Omental fat pad (tissue), 4 donors: ENCODE measurements around the gene MSGN1. TPM values are rescaled to one million over a fixed set of nuclear protein-coding genes. Genes with fewer than 3 reads are reported as not detected.

Experiments used
- ATAC-seq: fragments of 150-250 bp; one replicate; pipeline ENCODE4 v1.9.1; 2016; ENCODE audit warnings: mild to moderate bottlenecking, moderate library complexity; ENCODE audit not compliant: low FRiP score
- DNase-seq: peaks from one replicate; pipeline ENCODE4 v3.0.0-alpha.2; 2019; ENCODE audit warnings: low spot score
- total RNA-seq, 4 donors: library from RNA; depleted of rRNA; stranded (reverse); fragments of >200 nt; gene quantifications; one replicate each; pipeline ENCODE4 v1.1.0, GENCODE V29; 2016
- TF ChIP-seq, protein P1 (sequence below), 3 donors: fragments of 450-650 bp; IDR thresholded peaks; one replicate each; pipeline ENCODE4 v1.5.1; 2016 to 2017; ENCODE audit warnings: antibody characterized with exemption in 3 of 3, mild to moderate bottlenecking in 3 of 3, moderate library complexity in 2 of 3

Gene MSGN1
- total RNA-seq, 4 donors from 2014 or later, result not detected

DNA sequence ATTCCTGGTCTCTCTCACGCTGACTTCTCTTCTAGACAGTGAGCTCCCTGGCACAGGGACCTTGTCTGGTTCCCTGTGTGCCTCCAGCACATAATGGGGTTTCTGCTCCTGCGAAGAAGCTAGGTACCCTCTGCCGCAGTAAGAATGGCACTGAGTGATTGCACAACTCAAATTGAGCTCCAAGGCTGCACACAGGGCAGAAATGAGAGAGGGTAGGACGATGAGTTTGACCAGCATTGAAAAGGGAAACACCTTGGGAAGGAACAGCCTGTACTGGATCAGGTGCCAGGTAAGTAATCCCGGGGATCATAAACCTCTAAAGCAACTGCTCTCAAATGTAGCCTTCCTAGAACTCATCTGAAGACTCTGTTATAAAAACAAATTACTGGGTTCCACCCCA, 21.0 kb upstream of the MSGN1 start:
- ATAC-seq (no peak), DNase-seq (no peak)
- TF ChIP-seq, protein P1, sequence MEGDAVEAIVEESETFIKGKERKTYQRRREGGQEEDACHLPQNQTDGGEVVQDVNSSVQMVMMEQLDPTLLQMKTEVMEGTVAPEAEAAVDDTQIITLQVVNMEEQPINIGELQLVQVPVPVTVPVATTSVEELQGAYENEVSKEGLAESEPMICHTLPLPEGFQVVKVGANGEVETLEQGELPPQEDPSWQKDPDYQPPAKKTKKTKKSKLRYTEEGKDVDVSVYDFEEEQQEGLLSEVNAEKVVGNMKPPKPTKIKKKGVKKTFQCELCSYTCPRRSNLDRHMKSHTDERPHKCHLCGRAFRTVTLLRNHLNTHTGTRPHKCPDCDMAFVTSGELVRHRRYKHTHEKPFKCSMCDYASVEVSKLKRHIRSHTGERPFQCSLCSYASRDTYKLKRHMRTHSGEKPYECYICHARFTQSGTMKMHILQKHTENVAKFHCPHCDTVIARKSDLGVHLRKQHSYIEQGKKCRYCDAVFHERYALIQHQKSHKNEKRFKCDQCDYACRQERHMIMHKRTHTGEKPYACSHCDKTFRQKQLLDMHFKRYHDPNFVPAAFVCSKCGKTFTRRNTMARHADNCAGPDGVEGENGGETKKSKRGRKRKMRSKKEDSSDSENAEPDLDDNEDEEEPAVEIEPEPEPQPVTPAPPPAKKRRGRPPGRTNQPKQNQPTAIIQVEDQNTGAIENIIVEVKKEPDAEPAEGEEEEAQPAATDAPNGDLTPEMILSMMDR (IDR thresholded peaks at IDR 0.05), result no peak

- TF ChIP-seq, protein P1 (IDR thresholded peaks at IDR 0.05), result no peak
- ATAC-seq (no peak), DNase-seq (no peak)
These were observed 17.9 kb upstream of the MSGN1 start for GRCh38 chr2:17798338-17798737.

DNA sequence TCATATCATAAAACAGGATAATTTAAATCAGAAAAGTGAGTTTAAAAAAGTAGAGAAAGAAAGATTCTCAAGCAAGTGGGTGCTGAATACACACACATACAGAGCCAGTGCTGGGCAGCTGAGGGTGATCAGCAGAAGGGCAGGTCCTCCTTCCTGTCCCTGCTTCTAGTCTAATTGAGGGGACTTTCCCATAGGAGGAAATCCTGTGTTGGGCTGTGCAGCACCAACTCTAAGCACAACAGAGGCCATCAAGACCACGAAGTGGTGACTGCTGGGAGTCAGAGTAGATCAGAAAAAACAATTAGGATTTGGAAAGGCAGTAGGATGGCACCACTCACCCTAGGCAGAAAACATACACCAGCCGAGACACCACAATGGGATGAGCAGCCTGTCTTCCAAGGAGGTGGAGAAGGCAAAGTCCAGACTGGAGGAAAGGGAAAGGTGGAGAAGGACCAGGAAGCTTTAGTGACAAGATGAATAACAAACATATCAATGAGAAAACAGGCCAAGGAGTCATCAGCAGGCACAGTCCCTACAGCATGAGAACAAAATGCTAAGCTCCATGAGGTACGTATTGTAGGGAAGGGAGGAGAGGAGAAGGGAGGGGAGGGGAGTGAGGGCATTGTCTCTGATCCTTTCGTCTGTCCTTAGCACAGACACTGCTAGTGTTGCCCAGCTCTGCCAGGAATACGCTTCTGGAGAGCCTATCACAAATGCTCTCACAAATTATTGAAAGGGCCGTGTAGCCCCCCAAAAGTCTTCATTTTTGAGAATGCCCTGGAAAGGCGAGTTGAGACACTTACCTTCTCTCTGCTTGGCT, 16.7 kb upstream of the MSGN1 start:
- DNase-seq, result no peak
- no peak for ATAC-seq
- TF ChIP-seq, protein P1 (IDR thresholded peaks at IDR 0.05), result no peak

- DNase-seq (no peak), ATAC-seq (no peak)
- TF ChIP-seq, protein P1 (IDR thresholded peaks at IDR 0.05), result no peak
These were observed 16.0 kb upstream of the MSGN1 start for GRCh38 chr2:17800219-17800618.

DNA sequence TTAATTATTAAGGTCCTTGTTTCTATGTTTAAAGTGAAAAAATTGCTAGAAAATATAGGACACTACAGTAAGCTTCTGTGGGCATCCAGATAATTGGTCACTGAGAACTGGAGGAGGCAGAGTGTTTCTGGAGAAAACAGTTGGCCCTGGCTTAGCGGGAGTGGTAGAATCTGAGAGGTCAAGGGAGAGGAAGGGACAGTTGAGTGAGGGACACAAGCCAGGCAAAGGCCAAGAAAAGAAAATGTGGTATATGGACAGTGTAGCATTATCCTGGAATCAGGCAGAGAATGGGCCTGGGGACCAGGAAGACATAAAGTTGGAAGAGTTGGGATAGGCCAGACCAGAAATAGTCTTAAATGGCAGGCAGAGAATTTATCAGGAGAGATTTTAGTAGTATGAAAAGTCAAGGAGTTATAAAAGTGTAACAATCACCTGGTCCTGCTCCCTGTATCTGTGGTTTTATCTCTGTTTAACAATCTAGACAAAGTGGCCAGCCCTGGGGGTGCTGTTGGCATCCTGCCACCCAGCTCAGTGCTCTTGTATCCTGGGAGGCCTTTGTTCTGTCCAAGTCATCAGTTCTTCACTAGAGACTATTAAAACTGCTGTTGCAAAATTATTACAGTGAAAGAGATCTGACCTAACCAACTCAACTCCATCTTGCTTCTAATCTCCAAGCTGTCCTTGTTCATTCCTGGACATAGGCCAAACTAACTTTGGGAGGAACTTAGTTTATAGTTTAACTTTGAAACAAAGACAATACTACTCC, 15.4 kb upstream of the MSGN1 start:
- DNase-seq (no peak), ATAC-seq (no peak)
- TF ChIP-seq, protein P1 (IDR thresholded peaks at IDR 0.05), result no peak

DNA sequence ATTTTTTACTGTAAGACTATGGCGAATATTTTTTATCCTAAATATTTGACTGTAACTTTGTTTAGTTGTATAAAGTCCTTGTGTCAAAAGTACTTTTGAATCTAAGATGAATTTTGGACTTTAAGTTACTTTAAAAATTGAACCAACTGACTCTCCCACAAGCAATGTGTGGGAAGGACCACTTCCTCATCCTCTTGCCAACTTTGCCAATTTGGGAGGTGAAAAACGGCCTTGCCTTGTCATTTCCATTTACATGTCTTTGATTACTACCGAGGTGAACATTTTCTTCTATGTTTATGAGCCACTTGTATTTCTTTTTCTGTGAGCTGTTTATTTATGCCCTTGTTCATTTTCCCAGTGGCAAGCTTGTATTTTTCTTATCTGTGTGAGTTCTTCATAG, 12.8 kb upstream of the MSGN1 start:
- no peak for ATAC-seq
- no peak for DNase-seq
- TF ChIP-seq, protein P1 (IDR thresholded peaks at IDR 0.05), result no peak
